ENCODE results near the gene SPRED1.

The SPRED1 gene

DNA sequence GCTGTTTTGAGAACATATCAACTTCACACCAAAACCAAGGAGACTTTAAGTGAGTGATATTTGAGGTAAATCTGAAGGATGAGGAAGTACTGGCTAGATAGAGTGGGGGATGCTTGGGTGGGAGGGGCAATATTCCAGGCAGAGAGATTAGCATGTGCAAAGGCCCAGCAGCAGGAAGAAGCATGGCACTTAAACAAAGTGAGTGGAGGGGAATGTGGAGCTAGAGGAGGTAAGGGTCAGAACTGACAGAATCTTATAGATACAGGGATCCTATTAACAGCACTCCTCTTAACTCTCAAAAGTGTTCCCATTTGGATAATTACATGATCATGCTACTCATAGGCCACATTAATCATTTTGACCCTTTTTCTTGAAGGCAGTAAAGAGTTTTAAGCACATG lies 41.4 kb upstream of the SPRED1 start:
- no peak for DNase-seq
- in situ Hi-C loops (cut with HindIII; ENCODE audit: low pct_ligation_motif_present, low sequenced_read_pairs), result no loop called here
- no peak overlapping the region for H3K4me3 ChIP-seq (ENCODE audit: low read depth, low read length)
- no peak overlapping the region for H3K27ac ChIP-seq
- TF ChIP-seq, protein P1, sequence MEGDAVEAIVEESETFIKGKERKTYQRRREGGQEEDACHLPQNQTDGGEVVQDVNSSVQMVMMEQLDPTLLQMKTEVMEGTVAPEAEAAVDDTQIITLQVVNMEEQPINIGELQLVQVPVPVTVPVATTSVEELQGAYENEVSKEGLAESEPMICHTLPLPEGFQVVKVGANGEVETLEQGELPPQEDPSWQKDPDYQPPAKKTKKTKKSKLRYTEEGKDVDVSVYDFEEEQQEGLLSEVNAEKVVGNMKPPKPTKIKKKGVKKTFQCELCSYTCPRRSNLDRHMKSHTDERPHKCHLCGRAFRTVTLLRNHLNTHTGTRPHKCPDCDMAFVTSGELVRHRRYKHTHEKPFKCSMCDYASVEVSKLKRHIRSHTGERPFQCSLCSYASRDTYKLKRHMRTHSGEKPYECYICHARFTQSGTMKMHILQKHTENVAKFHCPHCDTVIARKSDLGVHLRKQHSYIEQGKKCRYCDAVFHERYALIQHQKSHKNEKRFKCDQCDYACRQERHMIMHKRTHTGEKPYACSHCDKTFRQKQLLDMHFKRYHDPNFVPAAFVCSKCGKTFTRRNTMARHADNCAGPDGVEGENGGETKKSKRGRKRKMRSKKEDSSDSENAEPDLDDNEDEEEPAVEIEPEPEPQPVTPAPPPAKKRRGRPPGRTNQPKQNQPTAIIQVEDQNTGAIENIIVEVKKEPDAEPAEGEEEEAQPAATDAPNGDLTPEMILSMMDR (IDR thresholded peaks at IDR 0.05; ENCODE audit: low read depth, low read length, missing control alignments), result no peak
- no peaks in the 10 kb centered on the region for H3K36me3 ChIP-seq (replicated peaks)
- H3K27me3 ChIP-seq (replicated peaks), result no peaks in the 10 kb centered on the region

DNA sequence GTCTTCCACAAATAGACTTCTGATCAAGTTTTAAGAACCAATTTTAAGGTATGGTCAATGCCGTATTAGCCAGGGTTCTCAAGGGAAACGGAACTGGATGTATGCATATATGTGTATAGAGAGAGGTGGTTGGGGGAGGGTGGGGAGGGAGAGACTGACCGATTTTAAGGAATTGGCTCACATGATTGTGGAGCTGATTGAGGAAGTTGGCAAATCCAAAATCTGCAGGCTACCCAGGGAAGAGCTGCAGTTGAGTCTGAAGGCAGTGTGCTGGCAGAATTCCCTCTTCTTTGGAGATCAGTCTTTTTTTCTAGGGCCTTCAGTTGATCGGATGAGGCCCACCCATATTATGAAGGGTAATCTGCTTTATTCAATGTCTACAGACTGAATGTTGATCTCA lies 40.8 kb upstream of the SPRED1 start:
- H3K36me3 ChIP-seq (replicated peaks), result no peaks in the 10 kb centered on the region
- in situ Hi-C loops (cut with HindIII; ENCODE audit: low pct_ligation_motif_present, low sequenced_read_pairs), result no loop called here
- DNase-seq, result no peak
- TF ChIP-seq, protein P1 (IDR thresholded peaks at IDR 0.05; ENCODE audit: low read depth, low read length, missing control alignments), result no peak
- no peak overlapping the region for H3K27ac ChIP-seq
- H3K27me3 ChIP-seq (replicated peaks), result no peaks in the 10 kb centered on the region
- H3K4me3 ChIP-seq (ENCODE audit: low read depth, low read length), result no peak overlapping the region

DNA sequence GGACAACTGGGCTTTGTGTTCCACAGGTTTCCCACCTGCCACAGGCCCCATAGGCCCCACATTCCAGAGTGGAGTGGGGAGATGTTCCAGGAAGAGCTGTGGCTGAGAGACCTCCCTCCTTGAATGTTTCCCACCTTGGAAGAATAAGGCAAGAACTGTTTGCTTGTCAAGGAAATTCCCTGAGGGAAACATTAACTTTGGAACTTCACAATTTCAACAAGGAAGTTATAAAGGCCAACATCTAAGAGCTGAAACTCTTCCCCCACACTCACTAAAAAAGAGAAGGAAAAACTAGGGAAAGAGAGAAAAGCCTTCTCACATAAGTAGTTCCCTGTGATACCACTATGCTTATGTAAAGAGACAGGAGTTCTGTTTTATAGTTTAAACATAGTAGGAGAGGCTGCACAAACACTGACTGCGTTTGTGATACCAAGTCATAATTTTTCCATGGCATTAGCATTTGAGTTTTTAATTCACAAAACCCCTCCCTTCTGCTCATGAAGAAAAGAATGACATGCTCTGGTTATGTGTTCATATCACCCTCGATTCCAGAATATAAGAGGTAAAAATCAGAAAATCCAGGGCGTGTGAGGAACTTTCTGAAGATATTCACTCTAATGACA lies 39.8 kb upstream of the SPRED1 start:
- no peak overlapping the region for H3K4me3 ChIP-seq (ENCODE audit: low read depth, low read length)
- TF ChIP-seq, protein P1 (IDR thresholded peaks at IDR 0.05; ENCODE audit: low read depth, low read length, missing control alignments), result no peak
- in situ Hi-C loops (cut with HindIII; ENCODE audit: low pct_ligation_motif_present, low sequenced_read_pairs), result no loop called here
- H3K27me3 ChIP-seq (replicated peaks), result no peaks in the 10 kb centered on the region
- no peak for DNase-seq
- no peak overlapping the region for H3K27ac ChIP-seq
- H3K36me3 ChIP-seq (replicated peaks), result no peaks in the 10 kb centered on the region

DNA sequence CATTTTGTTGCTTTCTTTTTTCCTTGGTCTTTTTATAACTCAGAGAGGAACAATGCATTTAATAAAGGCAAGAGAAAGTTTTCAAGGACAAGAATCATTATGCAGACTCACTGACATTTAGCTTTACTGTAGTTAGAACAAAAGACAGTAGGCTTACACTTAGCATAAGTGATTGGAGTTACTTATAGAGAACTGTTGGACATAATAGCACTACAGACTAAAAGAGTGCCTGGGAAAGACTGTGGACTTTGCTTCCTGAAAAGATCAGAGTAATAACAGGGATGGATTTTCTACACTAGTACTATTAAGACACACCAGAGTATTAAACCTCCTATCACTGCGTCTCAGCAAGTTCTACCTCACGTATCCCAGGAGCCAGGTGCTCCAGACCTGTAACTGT lies 39.3 kb upstream of the SPRED1 start:
- Histone ChIP-seq H3K4me3 (ENCODE audit: low read depth, low read length) (no peak overlapping the region), H3K27me3 (replicated peaks) (no peaks in the 10 kb centered on the region), H3K36me3 (replicated peaks) (no peaks in the 10 kb centered on the region), H3K27ac (no peak overlapping the region)
- DNase-seq, result no peak
- TF ChIP-seq, protein P1 (IDR thresholded peaks at IDR 0.05; ENCODE audit: low read depth, low read length, missing control alignments), result no peak
- in situ Hi-C loops (cut with HindIII; ENCODE audit: low pct_ligation_motif_present, low sequenced_read_pairs), result no loop called here

DNA sequence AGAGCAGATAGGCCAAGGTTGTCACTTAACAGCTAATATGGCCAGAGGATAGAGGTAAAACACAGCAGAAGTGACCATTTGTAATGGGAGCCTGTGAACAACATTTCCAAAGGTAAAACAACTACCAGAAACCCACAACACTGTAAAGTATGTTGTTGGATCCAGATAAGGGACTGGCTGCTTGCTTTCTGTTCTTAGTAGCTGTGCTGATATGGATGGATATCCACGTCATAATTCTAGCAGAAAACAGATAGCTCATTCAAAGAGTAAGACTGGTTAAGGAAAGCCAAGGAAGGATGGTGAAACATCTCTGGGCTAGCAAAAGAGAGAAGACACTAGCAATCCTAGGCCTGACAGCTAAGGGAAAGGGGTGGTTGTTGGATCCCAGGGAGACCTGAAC lies 36.9 kb upstream of the SPRED1 start:
- Histone ChIP-seq H3K27ac (peak overlapping the region; percentile 31), H3K4me3 (ENCODE audit: low read depth, low read length) (no peak overlapping the region), H3K27me3 (replicated peaks) (no peaks in the 10 kb centered on the region), H3K36me3 (replicated peaks) (no peaks in the 10 kb centered on the region)
- TF ChIP-seq, protein P1 (IDR thresholded peaks at IDR 0.05; ENCODE audit: low read depth, low read length, missing control alignments), result no peak
- in situ Hi-C loops (cut with HindIII; ENCODE audit: low pct_ligation_motif_present, low sequenced_read_pairs), result no loop called here
- peak; percentile 48 for DNase-seq

DNA sequence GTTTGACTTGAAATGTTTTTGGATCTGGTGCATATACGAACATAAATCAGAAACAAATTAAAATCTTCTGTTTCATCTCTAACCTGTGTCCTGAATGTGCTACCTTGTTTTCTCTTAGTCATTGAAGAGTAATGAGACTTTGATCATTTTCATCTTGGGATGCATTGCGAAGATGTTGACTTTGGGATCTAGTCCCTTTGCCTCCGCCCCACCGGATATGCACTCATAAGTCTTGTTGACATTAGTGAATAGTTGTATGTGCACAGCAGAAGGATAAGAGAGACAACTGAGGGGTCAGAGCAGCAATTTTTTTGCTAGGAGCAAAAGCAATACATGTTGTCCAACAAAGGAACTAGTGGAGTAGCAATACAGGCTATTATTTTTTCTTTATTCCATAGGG lies 35.9 kb upstream of the SPRED1 start:
- TF ChIP-seq, protein P1 (IDR thresholded peaks at IDR 0.05; ENCODE audit: low read depth, low read length, missing control alignments), result no peak
- in situ Hi-C loops (cut with HindIII; ENCODE audit: low pct_ligation_motif_present, low sequenced_read_pairs), result no loop called here
- peak; percentile 75 for DNase-seq

More for the DNA sequence above, 35.9 kb upstream of the SPRED1 start:
- no peaks in the 10 kb centered on the region for H3K27me3 ChIP-seq (replicated peaks)
- H3K27ac ChIP-seq, result peak overlapping the region; percentile 53
- no peaks in the 10 kb centered on the region for H3K36me3 ChIP-seq (replicated peaks)
- no peak overlapping the region for H3K4me3 ChIP-seq (ENCODE audit: low read depth, low read length)
